Dermis microvascular lymphatic vessel endothelial cell (primary cell): ENCODE measurements around the gene FGFRL1. TPM values are rescaled to one million over a fixed set of nuclear protein-coding genes. Genes with fewer than 3 reads are reported as not detected.

Source experiments
- DNase-seq, 2 donors: peaks; one replicate each; pipeline versions ENCODE4 v3.0.0 to v3.0.0-alpha.2; 2010; ENCODE audit warnings: low read depth in 2 of 2
- total RNA-seq: library from RNA; depleted of rRNA; stranded (reverse); fragments of >200 nt; gene quantifications from 2 replicates; pipeline ENCODE4 v1.2.1, GENCODE V29; 2014

The FGFRL1 gene
- total RNA-seq, 1 donor from 2014 or later: 6.2 TPM

GRCh38 chr4:1022051-1022738, 10.8 kb downstream of the FGFRL1 start:
- DNase-seq: no peak

- DNase-seq: no peak
Observed at GRCh38 chr4:1022739-1023066, 11.3 kb downstream of the FGFRL1 start.

GRCh38 chr4:1023075-1023640, 11.7 kb downstream of the FGFRL1 start:
- no peak for DNase-seq

GRCh38 chr4:1023895-1024740, 12.7 kb downstream of the FGFRL1 start:
- DNase-seq: no peak

GRCh38 chr4:1024882-1025545, 13.6 kb downstream of the FGFRL1 start:
- DNase-seq: no peak

- peak in 1 of 2 donors; percentile 34 for DNase-seq
Observed at GRCh38 chr4:1026115-1026514, 14.7 kb downstream of the FGFRL1 start.

- no peak for DNase-seq
Observed at GRCh38 chr4:1027219-1027914, 15.9 kb downstream of the FGFRL1 start.

GRCh38 chr4:1027915-1028238, 16.5 kb downstream of the FGFRL1 start:
- no peak for DNase-seq

GRCh38 chr4:1028574-1029220, 17.3 kb downstream of the FGFRL1 start:
- no peak for DNase-seq

- DNase-seq: no peak
Observed at GRCh38 chr4:1029529-1029928, 18.1 kb downstream of the FGFRL1 start.

- no peak for DNase-seq
Observed at GRCh38 chr4:1030031-1030430, 18.6 kb downstream of the FGFRL1 start.

- no peak for DNase-seq
Observed at GRCh38 chr4:1030559-1030958, 19.1 kb downstream of the FGFRL1 start.

GRCh38 chr4:1031346-1031745, 19.9 kb downstream of the FGFRL1 start:
- DNase-seq: no peak

GRCh38 chr4:1031956-1032795, 20.8 kb downstream of the FGFRL1 start:
- DNase-seq: no peak

GRCh38 chr4:1032861-1033260, 21.4 kb downstream of the FGFRL1 start:
- no peak for DNase-seq

GRCh38 chr4:1033840-1034551, 22.6 kb downstream of the FGFRL1 start:
- DNase-seq: no peak

- DNase-seq: peak in 1 of 2 donors; percentile 45
Observed at GRCh38 chr4:1035510-1035909, 24.1 kb downstream of the FGFRL1 start.

- DNase-seq: no peak
Observed at GRCh38 chr4:1036095-1036494, 24.7 kb downstream of the FGFRL1 start.

- no peak for DNase-seq
Observed at GRCh38 chr4:1036976-1037810, 25.8 kb downstream of the FGFRL1 start.
